GM23338 (cell line): ENCODE data around the gene HS3ST1.

Experiments used
- CREB1 ChIP-seq: fragments of 250-450 bp; sonication (Bioruptor Pico); IDR thresholded peaks from 2 replicates; pipeline ENCODE4 v1.5.0; 2020; ENCODE audit warnings: low read depth, mild to moderate bottlenecking, moderate library complexity
- CTCF ChIP-seq, 2 experiments: fragments of 200-600 bp in 1 of 2; sonication (generic) in 1 of 2; conservative IDR thresholded peaks; 2 replicates each; pipeline versions ENCODE4 v1.5.1 to v1.6.1; 2016 to 2017; ENCODE audit warnings: antibody characterized with exemption in 2 of 2, low read depth in 2 of 2, mild to moderate bottlenecking in 2 of 2, moderate library complexity in 1 of 2
- EZH2 ChIP-seq: fragments of 200-600 bp; sonication (generic); IDR thresholded peaks from one replicate; pipeline ENCODE4 v1.8.0; 2017; ENCODE audit warnings: antibody characterized with exemption, mild to moderate bottlenecking, low read depth; ENCODE audit not compliant: unreplicated experiment
- EZH2phosphoT487 ChIP-seq: fragments of 200-600 bp; sonication (generic); IDR thresholded peaks from one replicate; pipeline ENCODE4 v1.8.1; 2018; ENCODE audit warnings: antibody characterized with exemption; ENCODE audit not compliant: unreplicated experiment
- JUNB ChIP-seq: IDR thresholded peaks from one replicate; pipeline ENCODE4 v1.6.1; 2016; ENCODE audit warnings: antibody characterized with exemption; ENCODE audit not compliant: unreplicated experiment
- NANOG ChIP-seq: IDR thresholded peaks from 2 replicates; pipeline ENCODE4 v1.6.1; 2016; ENCODE audit warnings: antibody characterized with exemption, borderline replicate concordance
- POLR2AphosphoS5 ChIP-seq: IDR thresholded peaks from 2 replicates; pipeline ENCODE4 v1.6.1; 2016; ENCODE audit warnings: antibody characterized with exemption, low read depth
- REST ChIP-seq: IDR thresholded peaks from one replicate; pipeline ENCODE4 v1.6.1; 2018; ENCODE audit warnings: antibody characterized with exemption; ENCODE audit not compliant: unreplicated experiment
- STAT1 ChIP-seq: IDR thresholded peaks from one replicate; pipeline ENCODE4 v1.6.1; 2016; ENCODE audit warnings: antibody characterized with exemption; ENCODE audit not compliant: unreplicated experiment
- ZNF114 ChIP-seq: fragments of 250-450 bp; sonication (Bioruptor Pico); IDR thresholded peaks from 2 replicates; pipeline ENCODE4 v1.5.0; 2020; ENCODE audit warnings: mild to moderate bottlenecking, moderate library complexity
- ZNF331 ChIP-seq: fragments of 250-450 bp; sonication (Bioruptor Pico); IDR thresholded peaks from 2 replicates; pipeline ENCODE4 v1.5.0; 2020; ENCODE audit warnings: low read depth, mild to moderate bottlenecking, moderate library complexity
- ZNF462 ChIP-seq: fragments of 250-450 bp; sonication (Bioruptor Pico); IDR thresholded peaks from 2 replicates; pipeline ENCODE4 v1.5.0; 2020; ENCODE audit warnings: mild to moderate bottlenecking, moderate library complexity
- TF ChIP-seq, protein P1 (sequence below): IDR thresholded peaks from 2 replicates; pipeline ENCODE4 v1.6.1; 2016; ENCODE audit warnings: antibody characterized with exemption

GRCh38 chr4:11439836-11440235, 11.1 kb upstream of the HS3ST1 start:
- TF ChIP-seq CTCF (conservative IDR thresholded peaks at IDR 0.05; ENCODE audit: low read depth in 2 of 2) = no peak
- no peak for TF ChIP-seq EZH2
- no peak for TF ChIP-seq ZNF331 (CRISPR knock-in tag)
- no peak for TF ChIP-seq REST
- no peak for TF ChIP-seq EZH2phosphoT487
- no peak for TF ChIP-seq POLR2AphosphoS5
- no peak for TF ChIP-seq CREB1 (CRISPR knock-in tag)
- TF ChIP-seq JUNB = no peak
- TF ChIP-seq, protein P1, sequence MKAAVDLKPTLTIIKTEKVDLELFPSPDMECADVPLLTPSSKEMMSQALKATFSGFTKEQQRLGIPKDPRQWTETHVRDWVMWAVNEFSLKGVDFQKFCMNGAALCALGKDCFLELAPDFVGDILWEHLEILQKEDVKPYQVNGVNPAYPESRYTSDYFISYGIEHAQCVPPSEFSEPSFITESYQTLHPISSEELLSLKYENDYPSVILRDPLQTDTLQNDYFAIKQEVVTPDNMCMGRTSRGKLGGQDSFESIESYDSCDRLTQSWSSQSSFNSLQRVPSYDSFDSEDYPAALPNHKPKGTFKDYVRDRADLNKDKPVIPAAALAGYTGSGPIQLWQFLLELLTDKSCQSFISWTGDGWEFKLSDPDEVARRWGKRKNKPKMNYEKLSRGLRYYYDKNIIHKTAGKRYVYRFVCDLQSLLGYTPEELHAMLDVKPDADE = no peak
- no peak for TF ChIP-seq STAT1
- TF ChIP-seq NANOG = no peak
- no peak for TF ChIP-seq ZNF462 (CRISPR knock-in tag)
- no peak for TF ChIP-seq ZNF114 (CRISPR knock-in tag)
